ENCODE measurements around the gene ERP29.
"Not testable (repeated sequence)": the region's sequence is repeated elsewhere in the genome, so short reads cannot be mapped to it uniquely, and the experiment has no call there.

The ERP29 gene

DNA sequence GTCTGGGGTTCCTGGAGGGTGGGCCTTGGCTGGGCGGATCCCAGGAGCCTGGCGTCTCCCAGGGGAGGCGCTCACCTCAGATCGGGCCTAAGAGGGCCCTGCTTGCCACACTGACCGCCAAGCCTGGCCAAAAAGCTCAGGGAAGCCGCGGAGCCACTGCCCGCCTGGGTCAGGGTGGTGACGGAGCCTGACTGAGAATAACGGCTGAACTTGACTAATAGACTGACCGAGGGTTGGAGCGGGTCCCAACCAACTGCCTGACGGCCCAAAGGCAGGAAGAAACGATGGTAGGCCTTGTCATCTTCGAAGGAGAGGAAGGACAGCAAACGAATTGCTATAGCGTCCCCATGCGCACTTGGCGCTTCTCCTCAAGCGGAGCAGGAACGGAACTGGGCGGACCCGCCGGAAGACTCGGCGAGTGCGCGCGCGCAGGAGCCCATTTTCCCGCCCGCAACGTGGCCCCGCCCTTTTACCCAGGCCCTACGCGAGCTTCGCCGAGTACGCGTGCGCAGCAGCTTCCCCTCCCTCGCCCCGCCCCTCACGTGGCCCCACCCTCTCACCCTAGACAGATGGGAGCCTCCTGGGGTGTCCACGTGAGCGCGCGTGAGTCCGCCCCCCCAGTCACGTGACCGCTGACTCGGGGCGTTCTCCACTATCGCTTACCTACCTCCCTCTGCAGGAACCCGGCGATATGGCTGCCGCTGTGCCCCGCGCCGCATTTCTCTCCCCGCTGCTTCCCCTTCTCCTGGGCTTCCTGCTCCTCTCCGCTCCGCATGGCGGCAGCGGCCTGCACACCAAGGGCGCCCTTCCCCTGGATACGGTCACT lies at the start of gene ERP29, which contains the start of gene TMEM116:
Gene ERP29, plus strand, starts transcription at position 652 of the 826 bp plus-strand sequence. Its CDS starts 40 bp downstream, at position 692.
Gene TMEM116, minus strand, starts transcription at position 391 of the 826 bp plus-strand sequence. CDS start 7,895 bp downstream, outside the sequence.
- FAIRE-seq, result peak; percentile 81

DNA sequence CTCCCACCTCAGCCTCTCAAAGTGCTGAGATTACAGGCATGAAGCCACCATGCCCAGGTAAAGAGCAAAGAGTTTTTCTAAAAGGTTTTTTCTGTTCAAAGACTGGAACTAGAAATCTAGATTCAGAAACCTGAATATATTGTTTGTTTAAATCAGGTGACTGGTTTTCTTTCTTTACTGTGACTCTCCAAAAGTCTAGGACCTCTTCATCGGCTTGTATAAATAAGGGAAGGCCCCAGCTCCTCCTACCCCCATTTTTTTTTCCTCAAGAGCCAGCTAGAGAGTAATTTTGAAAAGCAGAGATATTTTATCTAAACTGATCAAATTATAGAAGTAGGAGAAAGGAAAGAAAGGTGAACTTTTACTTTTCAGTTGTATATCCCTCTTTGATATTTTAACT lies 48.3 kb upstream of the ERP29 start:
- no peak for FAIRE-seq

DNA sequence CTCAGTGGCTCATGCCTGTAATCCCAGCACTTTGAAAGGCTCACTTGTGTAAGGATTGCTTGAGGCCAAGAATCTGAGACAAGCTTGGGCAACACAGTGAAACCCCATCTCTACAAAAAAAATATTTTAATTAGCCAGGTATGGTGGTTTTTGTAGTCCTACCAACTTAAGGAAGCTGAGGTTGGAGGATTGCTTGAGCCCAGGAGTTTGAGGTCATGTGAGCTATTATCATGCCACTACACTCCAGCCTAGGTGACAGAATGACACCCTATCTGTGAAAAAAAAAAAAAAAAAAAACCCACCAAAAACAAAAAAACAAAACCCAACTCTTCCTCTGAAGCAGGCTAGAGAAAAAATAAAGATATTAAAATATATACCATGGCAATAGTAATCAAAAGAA lies 41.4 kb upstream of the ERP29 start:
- FAIRE-seq, result no peak

DNA sequence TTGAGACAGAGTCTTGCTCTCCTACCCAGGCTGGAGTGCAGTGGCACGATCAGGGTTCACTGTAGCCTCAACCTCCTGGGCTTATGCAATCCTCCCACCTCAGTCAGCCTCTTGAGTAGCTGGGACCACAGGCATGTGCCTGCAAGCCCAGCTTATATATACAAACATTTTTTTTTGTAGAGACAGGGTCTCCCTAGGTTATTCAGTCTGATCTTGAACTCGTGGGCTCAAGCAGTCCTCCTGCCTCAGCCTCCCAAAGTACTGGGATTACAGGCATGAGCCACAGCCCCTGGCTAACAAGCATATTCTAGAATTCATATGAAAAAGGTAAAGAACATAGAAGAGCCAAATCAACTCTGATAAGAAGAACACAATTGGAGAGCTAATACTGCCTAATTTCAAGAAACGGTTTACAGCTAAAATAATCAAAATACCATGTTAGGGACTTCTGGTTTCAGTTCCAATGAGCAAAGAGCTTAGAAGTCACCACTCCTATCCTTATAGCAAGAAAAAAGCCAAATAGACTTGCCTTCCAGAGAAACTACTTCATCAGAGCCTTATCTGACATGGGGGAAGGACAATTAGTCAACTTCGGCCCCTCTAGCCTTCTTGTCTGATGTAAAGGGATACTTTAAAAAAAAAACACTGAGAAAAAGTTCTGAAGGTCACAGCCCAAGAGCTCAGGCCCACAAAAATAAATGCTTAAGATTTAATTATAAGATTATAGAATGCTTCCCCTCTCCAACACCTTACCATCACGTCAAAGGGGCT lies 37.9 kb upstream of the ERP29 start:
- no peak for FAIRE-seq

DNA sequence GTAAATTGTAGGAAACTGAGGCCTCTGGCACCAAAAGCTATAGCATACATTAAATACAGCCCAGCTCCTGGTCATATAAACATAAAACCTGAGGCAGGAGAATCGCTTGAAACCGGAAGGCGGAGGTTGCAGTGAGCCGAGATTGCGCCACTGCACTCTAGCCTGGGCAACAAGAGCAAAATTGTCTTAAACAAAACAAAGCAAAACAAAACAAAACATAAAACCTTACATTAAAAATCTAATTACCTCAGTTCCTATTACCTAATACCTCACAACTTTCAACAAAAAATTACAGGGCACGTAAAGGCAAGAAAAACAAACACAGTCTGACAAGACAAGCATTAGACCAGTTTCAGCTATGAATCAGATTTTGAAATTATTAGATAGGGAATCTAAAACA lies 36.9 kb upstream of the ERP29 start:
- FAIRE-seq, result no peak

DNA sequence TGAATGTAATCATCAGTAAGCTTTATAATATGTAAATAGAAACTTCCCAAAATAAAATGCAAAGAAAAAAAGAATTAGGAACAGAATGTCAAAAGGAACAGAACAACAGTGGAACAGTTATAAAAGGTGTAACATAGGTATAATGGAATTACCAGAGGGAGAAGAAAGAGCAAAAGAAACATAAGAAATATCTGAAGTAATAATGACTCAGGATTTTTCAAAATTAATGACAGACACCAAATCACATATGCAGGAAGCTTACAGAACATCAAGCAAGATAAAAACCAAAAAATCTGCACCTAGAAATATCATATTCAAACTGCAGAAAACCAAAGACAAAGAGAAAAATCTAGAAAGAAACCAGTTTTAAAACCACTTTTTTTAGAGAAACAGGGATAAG lies 36.4 kb upstream of the ERP29 start:
- no peak for FAIRE-seq

DNA sequence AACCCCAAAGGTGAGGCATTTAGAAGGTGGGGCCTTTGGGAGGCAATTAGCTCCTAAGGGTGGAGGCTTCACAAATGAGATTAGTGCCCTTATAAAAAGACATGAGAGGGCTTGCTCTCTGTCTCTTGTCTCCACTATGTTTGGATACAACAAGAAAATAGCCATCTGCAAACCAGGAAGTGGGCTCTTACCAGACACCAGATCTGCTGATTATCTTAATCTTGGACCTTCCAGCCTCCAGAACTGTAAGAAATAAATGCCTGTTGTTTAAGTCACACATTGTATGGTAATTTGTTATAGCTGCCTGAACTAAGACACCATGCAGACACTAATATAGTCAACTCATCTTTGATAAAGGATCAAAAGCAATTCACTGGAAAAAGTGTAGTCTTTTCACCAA lies 34.7 kb upstream of the ERP29 start:
- no peak for FAIRE-seq

DNA sequence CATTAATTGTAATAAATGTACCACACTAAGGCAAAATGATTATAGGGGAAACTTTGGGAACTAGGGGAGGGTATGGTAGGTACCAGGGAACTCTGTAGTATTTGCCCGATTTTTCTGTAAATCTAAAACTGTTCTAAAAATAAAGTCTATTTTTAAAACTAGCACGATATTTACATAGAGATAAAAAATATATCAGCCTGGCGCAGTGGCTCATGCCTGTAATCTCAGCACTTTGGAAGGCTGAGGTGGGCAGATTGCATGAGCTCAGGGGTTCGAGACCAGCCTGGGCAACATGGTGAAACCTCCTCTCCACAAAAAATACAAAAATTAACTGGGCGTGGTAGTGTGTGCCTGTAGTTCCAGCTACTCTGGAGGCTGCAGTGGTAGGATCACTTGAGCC lies 32.6 kb upstream of the ERP29 start:
- no peak for FAIRE-seq

DNA sequence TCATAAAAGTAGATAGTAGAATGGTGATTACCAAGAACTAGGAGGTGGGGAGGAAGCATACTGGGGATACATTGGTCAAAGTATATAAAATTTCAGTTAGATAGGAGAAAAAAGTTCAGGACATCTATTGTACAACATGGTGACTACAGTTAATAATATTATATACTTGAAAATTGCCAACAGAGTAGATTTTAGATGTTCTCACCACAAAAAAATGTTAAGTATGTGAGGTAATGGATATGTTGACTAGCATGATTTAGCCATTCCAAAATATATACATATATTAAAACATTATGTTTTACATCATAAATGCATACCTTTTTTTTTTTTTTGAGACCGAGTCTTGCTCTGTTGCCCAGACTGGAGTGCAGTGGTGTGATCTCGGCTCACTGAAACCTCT lies 31.2 kb upstream of the ERP29 start:
- FAIRE-seq, result no peak

DNA sequence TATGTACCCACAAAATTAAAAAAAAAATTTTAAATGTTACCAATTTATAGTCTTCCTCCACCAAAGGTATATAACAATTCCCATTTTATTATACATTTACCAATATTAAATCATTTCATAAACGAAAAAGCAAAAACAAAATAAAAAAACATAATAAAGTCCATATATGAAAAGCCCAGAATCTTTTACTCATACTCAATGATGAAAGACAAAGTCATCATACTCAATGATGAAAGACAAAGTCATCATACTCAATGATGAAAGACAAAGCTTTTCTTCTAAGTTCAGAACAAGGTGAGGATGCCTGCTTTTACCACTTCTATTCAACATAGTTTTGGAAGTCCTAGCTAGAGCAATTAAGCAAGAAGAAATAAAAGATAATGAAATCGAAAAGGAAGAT lies 28.4 kb upstream of the ERP29 start:
- peak; percentile 89 for FAIRE-seq

DNA sequence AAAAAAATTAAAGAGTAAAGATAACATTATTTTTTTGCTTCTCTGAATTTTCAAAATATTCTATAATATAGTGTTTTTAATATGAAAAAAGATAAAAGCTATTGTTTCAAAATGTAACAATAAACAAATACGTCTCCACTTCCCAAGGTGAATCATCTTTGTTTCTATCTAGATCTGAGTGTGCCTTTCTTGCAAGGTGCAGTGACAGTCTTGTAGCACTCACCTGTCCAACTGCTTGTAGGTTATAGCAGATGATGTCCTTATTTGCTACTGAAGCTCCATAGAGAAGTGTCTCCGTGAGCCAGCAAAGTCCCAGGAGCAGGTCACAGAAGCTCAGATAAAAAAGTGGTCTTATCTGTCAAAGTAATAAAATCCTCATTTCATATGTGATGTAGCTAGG lies 21.7 kb upstream of the ERP29 start:
- FAIRE-seq, result no peak

DNA sequence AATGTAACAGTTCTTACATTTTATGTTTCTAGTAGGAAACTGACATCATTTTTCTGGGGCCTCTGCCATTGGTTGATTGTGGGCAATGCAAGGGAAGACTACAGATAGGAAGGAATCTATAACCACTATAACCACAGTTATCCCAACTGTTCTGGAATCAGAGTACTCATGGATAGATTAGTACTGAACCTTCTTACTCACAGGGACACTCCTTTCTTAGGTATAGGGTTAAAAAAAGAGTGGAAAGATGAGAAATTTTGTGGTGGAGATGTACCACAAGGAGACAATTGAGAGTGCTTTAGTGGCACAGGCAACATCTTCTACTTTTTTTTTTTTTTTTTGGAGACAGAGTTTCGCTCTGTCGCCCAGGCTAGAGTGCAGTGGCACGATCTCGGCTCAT lies 21.3 kb upstream of the ERP29 start:
- no peak for FAIRE-seq

DNA sequence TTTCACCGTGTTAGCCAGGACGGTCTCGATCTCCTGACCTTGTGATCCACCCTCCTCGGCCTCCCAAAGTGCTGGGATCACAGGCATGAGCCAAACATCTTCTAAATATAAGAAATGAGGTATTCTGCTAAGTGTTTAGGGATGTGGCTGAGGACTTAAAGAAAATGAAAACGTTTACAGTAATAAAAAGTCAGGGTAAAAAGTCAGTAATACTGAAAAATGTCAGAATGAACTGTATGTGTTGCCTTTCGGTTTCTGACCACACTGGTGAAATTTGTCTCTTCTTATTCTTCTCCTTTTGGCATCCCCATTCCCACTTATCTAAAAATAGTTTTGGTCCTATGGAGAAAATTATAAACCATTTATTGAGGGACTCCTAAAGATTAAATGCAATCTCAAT lies 20.8 kb upstream of the ERP29 start:
- no peak for FAIRE-seq

DNA sequence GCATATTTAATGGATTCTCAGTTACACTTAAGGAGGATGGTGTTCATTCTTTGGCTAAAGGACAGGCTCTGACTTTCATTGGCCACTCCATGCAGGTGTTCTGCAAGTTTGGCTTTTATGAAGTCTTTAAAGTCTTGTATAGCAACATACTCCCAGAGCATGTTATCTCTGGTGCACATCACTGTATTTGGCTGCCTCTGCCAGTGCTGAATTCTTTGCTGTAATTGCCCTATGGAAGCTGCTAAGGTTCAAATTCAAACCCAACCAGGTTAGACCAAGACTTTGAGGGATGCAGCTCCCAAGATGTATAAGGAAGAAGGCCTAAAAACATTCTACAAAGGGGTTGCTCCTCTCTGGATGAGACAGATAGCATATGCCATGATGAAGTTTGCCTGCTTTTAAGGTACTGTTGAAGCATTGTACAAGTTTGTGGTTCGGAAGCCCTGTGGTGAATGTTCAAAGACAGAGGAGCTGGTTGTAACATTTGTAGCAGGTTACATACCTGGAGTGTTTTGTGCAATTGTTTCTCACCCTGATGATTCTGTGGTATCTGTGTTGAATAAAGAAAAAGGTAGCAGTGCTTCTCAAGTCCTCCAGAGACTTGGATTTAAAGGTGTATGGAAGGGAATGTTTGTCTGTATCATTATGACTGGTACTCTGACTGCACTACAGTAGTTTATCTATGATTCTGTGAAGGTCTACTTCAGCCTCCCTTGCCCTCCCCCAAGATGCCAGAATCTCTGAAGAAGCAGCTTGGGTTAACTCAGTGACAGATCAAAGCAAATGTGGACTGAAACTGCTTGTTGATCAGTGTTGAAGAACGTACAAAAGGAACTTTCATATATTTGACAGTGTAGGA lies 19.7 kb upstream of the ERP29 start:
- FAIRE-seq, result no peak

DNA sequence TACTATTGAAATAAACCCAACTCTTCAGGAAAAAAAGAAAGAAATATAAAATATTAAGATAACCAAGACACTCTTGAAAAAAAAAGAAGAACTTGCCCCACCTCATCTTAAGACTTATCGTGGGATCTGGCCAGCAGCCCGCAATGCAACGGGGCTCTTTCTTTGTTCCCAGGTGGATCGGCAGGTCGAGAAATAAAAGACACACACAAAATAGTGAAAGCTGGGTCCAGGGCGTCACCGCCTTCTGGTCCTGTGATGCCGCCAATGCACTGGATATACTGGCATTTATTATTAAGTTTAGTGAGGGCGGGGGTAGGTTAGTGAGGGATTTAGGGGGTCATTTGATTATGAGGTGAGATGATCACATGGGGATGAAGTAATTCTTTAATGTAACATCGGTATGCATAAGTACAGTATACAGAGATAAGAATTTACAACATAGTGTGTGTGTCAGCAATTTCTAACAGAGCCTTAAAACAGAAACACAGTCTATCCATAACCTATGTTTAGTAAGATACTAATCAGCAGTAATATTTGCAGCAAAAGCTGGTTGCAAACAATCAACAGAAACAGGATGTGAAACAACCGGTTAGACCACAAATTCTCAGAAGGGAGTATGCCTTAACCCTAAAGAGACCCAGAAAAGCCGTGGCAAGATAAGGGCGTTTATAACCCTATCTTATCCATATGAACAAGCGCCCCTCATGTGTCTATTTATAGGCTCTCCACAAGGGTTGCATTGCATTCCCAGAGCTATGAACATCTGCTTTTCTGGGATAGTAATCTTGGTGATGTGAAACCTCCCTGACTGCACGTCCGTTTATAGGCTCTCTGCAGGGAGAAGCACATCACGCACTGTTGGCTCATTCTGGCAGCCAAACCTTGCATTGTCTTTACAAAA lies 18.8 kb upstream of the ERP29 start:
- FAIRE-seq, result not testable (repeated sequence)

DNA sequence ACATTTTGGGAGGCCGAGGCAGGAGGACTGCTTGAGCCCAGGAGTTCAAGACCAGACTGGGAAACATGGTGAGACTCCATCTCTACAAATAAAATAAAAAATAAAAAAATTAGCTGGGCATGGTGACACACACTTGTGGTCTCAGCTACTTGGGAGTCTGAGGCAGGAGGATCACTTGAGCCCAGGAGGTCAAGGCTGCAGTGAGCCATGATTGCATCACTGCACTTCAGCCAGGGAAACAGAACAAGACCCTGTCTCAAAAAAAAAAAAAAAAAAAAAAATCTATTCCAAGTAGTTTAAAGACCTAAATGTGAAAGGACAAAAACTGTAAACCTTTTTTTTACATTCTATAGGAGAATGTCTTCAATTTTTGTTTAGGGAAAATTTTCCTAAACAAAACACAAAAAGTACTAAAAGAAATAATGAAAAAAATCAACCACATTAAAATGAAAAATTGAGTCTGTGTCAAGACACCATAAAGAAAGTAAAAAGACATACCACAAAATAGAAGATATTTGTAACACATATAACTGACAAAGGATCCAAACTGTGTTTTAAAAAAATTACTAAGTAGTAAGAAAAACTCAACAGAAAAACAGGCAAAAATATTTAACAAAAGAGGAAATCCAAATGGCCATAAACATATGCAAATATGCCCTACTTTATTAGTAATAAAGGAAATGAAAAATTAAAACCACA lies 17.3 kb upstream of the ERP29 start:
- FAIRE-seq, result peak; percentile 57

DNA sequence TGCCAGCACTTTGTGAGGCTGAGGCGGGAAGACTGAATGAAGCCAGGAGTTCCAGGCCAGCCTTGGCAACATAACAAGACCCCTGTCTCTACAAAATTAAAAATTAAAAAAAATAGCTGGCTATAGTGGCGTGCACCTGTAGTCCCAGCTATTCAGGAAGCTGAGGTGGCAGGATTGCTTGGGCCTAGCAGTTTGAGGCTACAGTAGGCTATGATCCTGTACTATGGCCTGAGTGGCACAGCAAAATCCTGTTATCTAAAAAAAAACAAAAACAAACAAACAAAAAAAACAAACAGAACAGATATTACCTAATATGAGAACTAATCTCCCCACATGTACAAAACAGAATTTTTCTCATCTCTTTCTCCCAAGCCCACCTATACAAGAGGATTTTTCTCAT lies 15.9 kb upstream of the ERP29 start:
- no peak for FAIRE-seq

DNA sequence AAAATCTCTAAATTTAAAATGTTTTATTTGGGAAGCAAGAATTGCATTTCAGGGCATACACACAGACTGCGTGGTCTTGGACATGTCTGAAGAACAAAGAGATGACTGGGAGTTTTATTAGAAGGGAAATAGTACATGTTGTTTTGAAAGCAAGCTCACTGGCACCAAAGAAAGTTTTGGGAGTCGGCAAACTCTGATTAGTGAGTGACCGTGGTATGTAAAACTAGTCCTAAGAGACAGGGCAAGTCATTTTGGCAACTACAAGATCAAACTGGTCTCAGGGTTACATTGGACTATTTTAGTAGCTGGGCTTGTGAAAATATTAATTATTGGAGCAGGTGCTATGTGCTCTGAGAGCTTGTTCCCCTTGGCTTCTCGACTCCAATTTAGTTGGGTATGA lies 15.2 kb upstream of the ERP29 start:
- FAIRE-seq, result no peak

DNA sequence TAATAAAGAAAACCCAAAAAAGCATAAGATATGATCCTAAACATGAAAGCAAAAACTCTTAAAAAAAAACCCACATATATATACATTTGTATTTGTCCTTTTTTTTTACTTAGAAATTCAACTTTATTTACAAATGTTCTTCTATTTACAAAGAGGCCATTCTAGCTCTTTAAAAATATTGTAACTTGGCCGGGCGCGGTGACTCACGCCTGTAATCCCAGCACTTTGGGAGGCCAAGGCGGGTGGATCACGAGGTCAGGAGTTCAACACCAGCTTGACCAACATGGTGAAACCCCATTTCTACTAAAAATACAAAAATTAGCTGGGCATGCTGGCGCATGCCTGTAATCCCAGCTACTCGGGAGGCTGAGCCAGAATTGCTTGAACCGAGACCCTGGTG lies 14.1 kb upstream of the ERP29 start:
- not testable (repeated sequence) for FAIRE-seq

DNA sequence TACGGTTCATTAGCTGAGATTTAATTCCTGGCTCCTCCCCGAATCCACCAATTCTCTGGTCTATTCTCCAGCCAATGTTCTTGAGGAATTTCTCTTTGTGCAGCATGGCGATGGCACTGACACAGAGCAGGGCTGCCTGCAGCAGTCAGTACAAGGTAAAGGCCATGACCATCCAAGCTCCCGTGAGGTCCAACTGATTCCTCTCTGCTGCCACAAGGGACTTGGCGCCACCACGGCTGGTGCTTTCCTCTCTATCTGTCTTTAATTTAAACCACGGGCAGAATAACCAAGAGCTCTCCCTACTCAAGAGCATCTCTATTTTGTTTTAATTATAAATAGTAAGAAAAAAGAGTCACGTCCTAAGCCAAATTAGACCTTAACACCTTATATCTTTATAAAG lies 12.4 kb upstream of the ERP29 start:
- FAIRE-seq, result no peak

DNA sequence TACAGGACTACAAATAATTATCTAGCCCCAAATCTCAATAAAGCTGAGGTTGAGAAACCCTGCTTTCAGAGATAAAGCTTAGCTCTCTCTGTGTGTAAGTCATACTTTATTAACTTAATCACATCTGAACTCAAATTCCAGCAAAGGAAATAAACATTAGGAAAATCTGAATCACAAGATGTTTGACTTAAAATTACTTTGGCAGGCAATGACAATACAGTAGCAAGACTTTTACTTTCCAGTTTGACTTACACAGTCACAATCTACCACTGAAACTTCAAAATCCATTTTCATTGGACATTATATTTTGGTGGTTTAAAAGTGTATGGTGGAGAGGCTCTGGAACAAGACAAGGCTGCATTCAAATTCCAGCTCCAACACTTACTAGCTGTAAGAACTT lies 11.7 kb upstream of the ERP29 start:
- no peak for FAIRE-seq

DNA sequence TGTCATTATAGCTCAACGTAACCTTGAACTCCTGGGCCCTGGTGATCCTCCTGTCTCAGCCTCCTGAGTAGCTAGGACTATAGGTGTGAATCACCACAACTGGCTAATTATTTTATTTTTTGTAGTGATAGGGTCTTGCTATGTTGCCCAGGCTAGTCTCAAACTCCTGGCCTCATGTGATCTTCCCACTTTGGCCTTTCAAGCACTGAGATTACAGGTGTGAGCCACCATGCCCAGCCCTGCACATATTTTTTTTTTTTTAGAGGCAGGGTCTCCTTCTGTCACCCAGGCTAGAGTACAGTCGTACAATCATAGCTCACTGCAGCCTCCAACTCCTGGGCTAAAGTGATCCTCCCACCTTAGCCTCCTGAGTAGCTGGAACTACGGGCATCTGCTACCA lies 9.2 kb upstream of the ERP29 start:
- FAIRE-seq, result no peak

All from G401.6 (cell line).